Adrenal gland (tissue), 12 donors: ENCODE measurements around the gene RNF169. TPM values are rescaled to one million over a fixed set of nuclear protein-coding genes. Genes with fewer than 3 reads are reported as not detected.
"Not testable (repeated sequence)": the region's sequence is repeated elsewhere in the genome, so short reads cannot be mapped to it uniquely, and the experiment has no call there.

Experiments
- DNase-seq, 7 donors: peaks; one replicate each; pipeline ENCODE4 v3.0.0-alpha.2; 2019 to 2020
- H3K27ac ChIP-seq, 5 donors: fragments of 200-600 bp; sonication (generic) in 4 of 5; 1 replicate in 3 of 5; 2 replicates in 2 of 5; pipeline versions ENCODE4 v1.5.1 to v1.8.0; 2016 to 2020; ENCODE audit warnings: mild to moderate bottlenecking in 1 of 5
- H3K27me3 ChIP-seq: fragments of 200-600 bp; 2 replicates; pipeline ENCODE4 v1.8.0; 2021
- H3K36me3 ChIP-seq, 2 donors: fragments of 200-600 bp; replicated peaks in 1 of 2; 1 replicate in 1 of 2; 2 replicates in 1 of 2; pipeline versions ENCODE4 v1.5.1 to v1.8.0; 2018 to 2022
- H3K4me1 ChIP-seq, 2 donors: fragments of 200-600 bp; replicated peaks in 1 of 2; 1 replicate in 1 of 2; 2 replicates in 1 of 2; pipeline versions ENCODE4 v1.5.1 to v1.8.0; 2018 to 2021
- H3K4me3 ChIP-seq, 4 donors: fragments of 200-600 bp; sonication (generic) in 3 of 4; one replicate each; pipeline ENCODE4 v1.5.1; 2016 to 2018
- H3K9me3 ChIP-seq, 3 donors: fragments of 200-600 bp; sonication (generic) in 1 of 3; replicated peaks in 1 of 3; 1 replicate in 2 of 3; 2 replicates in 1 of 3; pipeline versions ENCODE4 v1.5.1 to v1.8.0; 2016 to 2021
- CTCF ChIP-seq, 6 experiments: fragments of 450-650 bp in 4 of 6; fragments of 200-600 bp in 2 of 6; sonication (generic) in 1 of 6; IDR thresholded peaks; 1 replicate in 5 of 6; 2 replicates in 1 of 6; pipeline versions ENCODE4 v1.5.1 to v1.8.0; 2016 to 2021; ENCODE audit warnings: antibody characterized with exemption in 6 of 6, mild to moderate bottlenecking in 2 of 6, moderate library complexity in 1 of 6
- POLR2A ChIP-seq, 2 donors: fragments of 450-650 bp; IDR thresholded peaks; one replicate each; pipeline ENCODE4 v1.6.1; 2017; ENCODE audit warnings: antibody characterized with exemption in 2 of 2, mild to moderate bottlenecking in 2 of 2, moderate library complexity in 1 of 2
- WGBS, 4 donors: extraction: QIAGEN DNeasy Blood & Tissue Kit in 2 of 4; methylation state at CpG; one replicate each; pipeline versions ENCODE4 v1.1.5 to v1.1.7; 2013 to 2017; 5-methylcytosine and 5-hydroxymethylcytosine counted together
- intact Hi-C, 2 donors: fragments of 100-400 bp; cut with DNase I; formaldehyde crosslinking; loops; one replicate each; pipeline versions ENCODE4 v1.14.1 to v1.15.0; 2022 to 2023
- polyA plus RNA-seq, 3 donors: library from polyadenylated mRNA; stranded (reverse); fragments of 200-250 nt in 2 of 3; fragments of 350-450 nt in 1 of 3; fragmentation: Illumina TruSeq in 1 of 3; extraction: RNeasy Lipid Tissue Mini Kit (QIAGEN cat#74804) in 1 of 3; gene quantifications; one replicate each; pipeline ENCODE4 v1.2.3, GENCODE V29; 2013 to 2014
- total RNA-seq, 9 donors: library from RNA; depleted of rRNA in 4 of 9; stranded (reverse); fragments of >200 nt in 4 of 9; fragments of 120-200 nt in 1 of 9; fragmentation: NEBNext Ultra II Directional in 1 of 9; extraction: Animal tissue kit (Norgen Biotek cat#: 25700) in 1 of 9; gene quantifications; one replicate each; pipeline versions ENCODE4 v1.1.0 to v1.2.4, GENCODE V29; 2013 to 2023
- donor health status: healthy with polysubstance abuse.
- donor health status: Bipolar disorder and iron deficiency.
- donor health status: DM: yes; HTN: yes; CAD: no.
- donor health status: DM: no; HTN: no; CAD: no.
- donor health status: DM: no; HTN: no; CAD: no.
- donor health status: DM: yes; HTN: yes; CAD: no.

The RNF169 gene
- total and polyA plus RNA-seq, 12 donors: 1.9 to 17.8 (median 11.0) TPM

DNA sequence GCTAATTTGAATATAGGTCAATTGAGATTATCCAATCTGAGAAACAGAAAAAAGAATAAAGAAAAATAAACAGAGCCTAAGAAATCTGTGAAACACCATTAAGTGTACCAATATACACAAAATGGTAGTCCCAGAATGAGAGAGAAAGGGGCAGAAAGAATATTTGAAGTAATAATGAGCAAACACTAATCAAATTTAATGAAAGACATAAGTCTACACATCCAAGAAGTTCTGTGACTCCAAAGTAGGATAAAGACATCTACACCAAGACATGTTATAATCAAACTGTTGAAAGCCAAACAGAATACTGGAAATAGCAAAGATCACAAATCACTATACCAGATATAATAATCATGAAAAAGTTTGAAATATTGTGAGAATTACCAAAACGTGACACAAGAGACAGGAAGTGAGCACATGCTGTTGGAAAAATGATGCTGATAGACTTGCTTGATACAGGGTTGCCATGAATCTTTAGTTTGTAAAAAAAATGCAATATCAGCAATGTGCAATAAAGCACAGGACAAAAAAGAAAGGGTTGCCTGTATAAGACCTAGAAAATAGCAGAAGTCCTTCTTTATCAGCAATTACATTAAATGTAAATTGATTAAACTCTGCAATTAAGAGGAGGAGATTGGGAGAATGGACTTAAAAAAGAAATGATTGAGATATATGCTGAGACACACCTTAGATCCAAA lies 75.8 kb downstream of the RNF169 start:
- intact Hi-C loops: no loop called here
- no peak for DNase-seq

GRCh38 chr11:74825596-74825995 lies 76.9 kb downstream of the RNF169 start:
- H3K36me3 ChIP-seq, H3K27me3 ChIP-seq, DNase-seq, intact Hi-C loops, H3K27ac ChIP-seq, H3K9me3 ChIP-seq, H3K4me3 ChIP-seq: not testable (repeated sequence)
- 48 to 98% (median 86%) methylated on average over 2 of the region's 2 CpGs for WGBS, 4 donors
- peaks cover 0 to 15% of the 10 kb centered on the region in 2 donors for H3K4me1 ChIP-seq

More for the DNA sequence above, 75.8 kb downstream of the RNF169 start:
- peaks cover 0 to 21% of the 10 kb centered on the region in 2 donors for H3K4me1 ChIP-seq
- no peak overlapping the region for H3K27ac ChIP-seq
- no peaks in the 10 kb centered on the region for H3K36me3 ChIP-seq
- no peak overlapping the region for H3K4me3 ChIP-seq
- peaks cover 0 to 9% (median 3%) of the 10 kb centered on the region in 3 donors for H3K9me3 ChIP-seq
- H3K27me3 ChIP-seq: no peaks in the 10 kb centered on the region
- WGBS, 4 donors: 95 to 97% (median 95%) methylated on average over 1 of the region's 1 CpG
- TF ChIP-seq CTCF (IDR thresholded peaks at IDR 0.05) (no peak), POLR2A (IDR thresholded peaks at IDR 0.05) (no peak)

DNA sequence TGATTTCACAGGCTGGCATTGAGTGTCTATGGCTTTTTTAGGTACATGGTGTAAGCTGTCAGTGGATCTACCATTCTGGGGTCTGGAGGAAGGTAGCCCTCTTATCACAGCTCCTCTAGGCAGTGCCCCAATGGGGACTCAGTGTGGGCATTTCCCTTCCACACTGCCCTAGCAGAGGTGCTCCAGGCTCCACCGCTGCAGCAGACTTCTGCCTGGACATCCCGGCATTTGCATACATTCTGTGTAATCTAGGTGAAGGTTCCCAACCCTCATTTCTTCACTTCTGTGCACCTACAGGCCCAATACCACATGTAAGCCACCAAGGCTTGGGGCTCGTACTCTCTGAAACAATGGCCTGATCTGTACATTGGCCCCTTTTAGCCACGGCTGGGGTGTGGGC lies 78.3 kb downstream of the RNF169 start:
- Histone ChIP-seq H3K36me3 (no peaks in the 10 kb centered on the region), H3K4me3 (no peak overlapping the region), H3K27me3 (no peaks in the 10 kb centered on the region), H3K4me1 (peaks cover 0 to 8% of the 10 kb centered on the region in 2 donors), H3K9me3 (peaks cover 0 to 9% (median 7%) of the 10 kb centered on the region in 3 donors), H3K27ac (no peak overlapping the region)
- TF ChIP-seq POLR2A (IDR thresholded peaks at IDR 0.05) (no peak), CTCF (IDR thresholded peaks at IDR 0.05) (no peak)
- no peak for DNase-seq
- intact Hi-C loops: no loop called here
- 74 to 100% (median 96%) methylated on average over 4 of the region's 4 CpGs for WGBS, 4 donors

DNA sequence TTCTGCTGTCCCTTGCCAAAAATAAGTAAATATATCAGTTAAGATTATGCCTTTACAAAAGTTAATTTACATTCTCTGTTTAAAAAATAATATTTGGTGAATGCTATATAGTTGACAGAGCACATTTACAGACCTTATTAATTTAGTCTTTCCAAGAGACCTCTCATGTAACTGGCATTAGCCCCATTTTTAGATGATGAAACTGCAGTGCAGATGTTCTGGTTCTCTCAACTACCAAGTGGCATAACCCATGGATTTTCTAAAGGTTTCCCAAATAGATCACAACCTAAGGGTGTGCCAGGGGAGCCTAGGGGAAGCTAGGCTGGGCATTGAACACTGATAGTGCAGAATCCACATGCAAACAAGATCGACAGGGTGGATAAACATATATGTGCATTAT lies 88.5 kb downstream of the RNF169 start:
- no peak for TF ChIP-seq CTCF (IDR thresholded peaks at IDR 0.05)
- TF ChIP-seq POLR2A (IDR thresholded peaks at IDR 0.05): no peak
- Histone ChIP-seq H3K27me3 (no peaks in the 10 kb centered on the region), H3K4me3 (no peak overlapping the region), H3K36me3 (peaks cover 0 to 33% of the 10 kb centered on the region in 2 donors), H3K4me1 (peaks cover 0 to 9% of the 10 kb centered on the region in 2 donors), H3K27ac (no peak overlapping the region), H3K9me3 (no peaks in the 10 kb centered on the region)
- WGBS, 4 donors: 92 to 96% (median 93%) methylated on average over 1 of the region's 1 CpG
- no peak for DNase-seq
- intact Hi-C loops: no loop called here

- no peak for DNase-seq
- H3K36me3 ChIP-seq: peaks cover 0 to 43% of the 10 kb centered on the region in 2 donors
- peaks cover 0 to 9% of the 10 kb centered on the region in 2 donors for H3K4me1 ChIP-seq
- H3K9me3 ChIP-seq: no peaks in the 10 kb centered on the region
- no peak overlapping the region for H3K27ac ChIP-seq
- 96 to 100% (median 99%) methylated on average over 1 of the region's 1 CpG for WGBS, 4 donors
- H3K27me3 ChIP-seq: no peaks in the 10 kb centered on the region
- H3K4me3 ChIP-seq: no peak overlapping the region
- TF ChIP-seq POLR2A (IDR thresholded peaks at IDR 0.05): no peak
- TF ChIP-seq CTCF (IDR thresholded peaks at IDR 0.05): no peak
- intact Hi-C loops: no loop called here
These were observed 89.5 kb downstream of the RNF169 start for GRCh38 chr11:74838188-74838587.
